GM06990 (cell line): Measurements from ENCODE around the gene GIPC3.

Experiments
- DNase-seq: peaks from one replicate; pipeline ENCODE4 v3.0.0-alpha.2; 2011; ENCODE audit not compliant: insufficient read length; ENCODE audit errors: extremely low read depth
- H3K27me3 ChIP-seq: replicated peaks from 2 replicates; pipeline ENCODE4 v1.6.0; 2011; ENCODE audit warnings: low read length; ENCODE audit not compliant: control insufficient read depth, insufficient read depth
- H3K36me3 ChIP-seq: 2 replicates; pipeline ENCODE4 v1.5.1; 2011; ENCODE audit warnings: low read length; ENCODE audit not compliant: control insufficient read depth, insufficient read depth
- H3K4me3 ChIP-seq: replicated peaks from 2 replicates; pipeline ENCODE4 v1.5.1; 2011; ENCODE audit warnings: low read depth, mild to moderate bottlenecking, control low read depth, low read length
- TF ChIP-seq, protein P1 (sequence below): IDR thresholded peaks from 2 replicates; pipeline ENCODE4 v1.5.1; 2011; ENCODE audit warnings: low read length, control low read depth, mild to moderate bottlenecking, inconsistent platforms; ENCODE audit not compliant: insufficient read depth, poor library complexity, severe bottlenecking

Gene GIPC3

DNA sequence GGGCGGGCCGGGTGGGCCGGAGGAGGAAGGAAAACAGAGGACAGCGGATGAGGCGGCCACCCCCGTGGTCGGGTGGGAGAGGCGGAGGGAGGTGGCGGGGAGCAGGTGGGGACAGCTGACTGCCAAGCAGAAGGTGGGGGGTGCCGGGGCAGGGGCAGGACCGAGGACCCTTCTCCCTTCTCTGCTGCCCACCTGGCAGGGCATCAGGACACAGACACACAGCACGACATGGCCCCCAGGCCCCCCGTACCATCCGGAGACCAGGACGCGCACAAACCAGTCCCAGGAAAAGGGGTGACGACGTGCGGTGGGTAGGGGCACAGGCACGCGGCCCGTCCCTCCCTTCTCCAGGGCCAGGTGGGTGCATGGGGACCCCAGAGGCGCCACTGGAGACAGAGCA, 52.3 kb downstream of the GIPC3 start:
- no peak for DNase-seq
- Histone ChIP-seq H3K4me3 (no peak overlapping the region), H3K36me3 (peaks cover 19% of the 10 kb centered on the region), H3K27me3 (no peaks in the 10 kb centered on the region)
- TF ChIP-seq, protein P1, sequence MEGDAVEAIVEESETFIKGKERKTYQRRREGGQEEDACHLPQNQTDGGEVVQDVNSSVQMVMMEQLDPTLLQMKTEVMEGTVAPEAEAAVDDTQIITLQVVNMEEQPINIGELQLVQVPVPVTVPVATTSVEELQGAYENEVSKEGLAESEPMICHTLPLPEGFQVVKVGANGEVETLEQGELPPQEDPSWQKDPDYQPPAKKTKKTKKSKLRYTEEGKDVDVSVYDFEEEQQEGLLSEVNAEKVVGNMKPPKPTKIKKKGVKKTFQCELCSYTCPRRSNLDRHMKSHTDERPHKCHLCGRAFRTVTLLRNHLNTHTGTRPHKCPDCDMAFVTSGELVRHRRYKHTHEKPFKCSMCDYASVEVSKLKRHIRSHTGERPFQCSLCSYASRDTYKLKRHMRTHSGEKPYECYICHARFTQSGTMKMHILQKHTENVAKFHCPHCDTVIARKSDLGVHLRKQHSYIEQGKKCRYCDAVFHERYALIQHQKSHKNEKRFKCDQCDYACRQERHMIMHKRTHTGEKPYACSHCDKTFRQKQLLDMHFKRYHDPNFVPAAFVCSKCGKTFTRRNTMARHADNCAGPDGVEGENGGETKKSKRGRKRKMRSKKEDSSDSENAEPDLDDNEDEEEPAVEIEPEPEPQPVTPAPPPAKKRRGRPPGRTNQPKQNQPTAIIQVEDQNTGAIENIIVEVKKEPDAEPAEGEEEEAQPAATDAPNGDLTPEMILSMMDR: no peak

DNA sequence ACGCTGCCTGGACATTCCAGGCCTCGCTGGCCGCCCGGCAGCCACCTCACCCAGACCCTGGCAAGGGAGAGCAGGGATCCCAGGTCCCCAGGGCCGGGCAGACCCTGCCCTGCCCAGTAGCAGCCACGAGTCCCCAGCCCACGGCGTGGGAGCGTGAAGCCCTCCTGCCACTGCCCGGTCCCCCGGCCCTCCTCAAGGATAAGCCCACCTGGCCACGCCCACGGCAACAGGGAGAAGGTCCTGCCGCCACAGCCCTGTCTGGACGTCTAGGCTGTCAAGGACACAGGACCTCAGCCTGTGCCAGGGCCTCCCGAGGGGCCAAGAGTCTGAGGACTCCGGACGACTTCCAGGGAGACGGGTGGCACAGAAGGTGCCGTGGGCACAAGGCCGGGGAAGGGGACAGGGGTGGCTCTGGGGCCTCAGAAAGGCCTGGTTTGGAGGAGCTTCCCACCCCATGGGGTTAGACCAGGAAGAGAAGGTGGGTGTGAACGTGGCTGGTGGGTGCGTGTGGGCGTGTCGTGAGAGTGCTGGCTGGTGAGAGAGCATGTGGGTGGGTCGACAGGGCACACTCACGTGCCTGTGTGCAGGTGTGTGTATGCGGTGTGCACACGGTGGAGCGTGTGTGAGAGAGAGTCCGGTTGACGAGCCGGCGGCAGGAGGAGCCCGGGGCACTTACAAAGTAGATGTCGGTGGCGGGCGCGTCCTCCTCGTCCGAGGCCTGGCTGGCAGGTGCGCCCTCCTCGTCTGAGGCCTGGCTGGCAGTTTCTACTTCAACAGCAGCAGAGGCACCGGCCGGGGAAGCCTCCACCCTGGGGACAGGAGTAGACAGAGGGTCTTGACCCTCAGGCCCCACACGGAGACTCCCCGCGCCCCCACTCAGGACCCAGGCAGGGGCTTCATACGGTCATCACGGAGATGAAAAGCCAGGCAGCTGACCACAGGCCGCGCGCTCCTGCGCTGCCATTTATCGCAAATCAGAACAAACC, 53.2 kb downstream of the GIPC3 start:
- TF ChIP-seq, protein P1: no peak
- Histone ChIP-seq H3K4me3 (no peak overlapping the region), H3K36me3 (peaks cover 21% of the 10 kb centered on the region), H3K27me3 (no peaks in the 10 kb centered on the region)
- no peak for DNase-seq

DNA sequence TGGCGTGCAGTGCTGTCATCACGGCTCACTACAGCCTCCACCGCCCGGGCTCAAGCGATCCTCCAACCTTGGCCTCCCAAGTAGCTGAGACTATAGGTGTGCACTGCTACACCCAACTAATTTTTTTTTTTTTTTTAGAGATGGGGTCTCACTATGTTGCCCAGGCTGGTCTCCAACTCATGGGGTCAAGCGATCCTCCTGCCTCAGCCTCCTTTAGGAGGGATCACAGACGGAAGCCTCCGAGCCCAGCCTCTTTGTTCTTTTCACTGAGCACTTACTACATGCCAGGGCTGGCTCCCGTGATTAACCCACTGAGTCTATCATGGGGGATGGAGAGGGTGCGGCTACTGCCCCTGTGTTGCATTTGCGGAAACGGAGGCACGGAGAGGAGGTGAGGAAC, 54.2 kb downstream of the GIPC3 start:
- H3K4me3 ChIP-seq: no peak overlapping the region
- TF ChIP-seq, protein P1: no peak
- H3K27me3 ChIP-seq: no peaks in the 10 kb centered on the region
- DNase-seq: no peak
- H3K36me3 ChIP-seq: peaks cover 21% of the 10 kb centered on the region

DNA sequence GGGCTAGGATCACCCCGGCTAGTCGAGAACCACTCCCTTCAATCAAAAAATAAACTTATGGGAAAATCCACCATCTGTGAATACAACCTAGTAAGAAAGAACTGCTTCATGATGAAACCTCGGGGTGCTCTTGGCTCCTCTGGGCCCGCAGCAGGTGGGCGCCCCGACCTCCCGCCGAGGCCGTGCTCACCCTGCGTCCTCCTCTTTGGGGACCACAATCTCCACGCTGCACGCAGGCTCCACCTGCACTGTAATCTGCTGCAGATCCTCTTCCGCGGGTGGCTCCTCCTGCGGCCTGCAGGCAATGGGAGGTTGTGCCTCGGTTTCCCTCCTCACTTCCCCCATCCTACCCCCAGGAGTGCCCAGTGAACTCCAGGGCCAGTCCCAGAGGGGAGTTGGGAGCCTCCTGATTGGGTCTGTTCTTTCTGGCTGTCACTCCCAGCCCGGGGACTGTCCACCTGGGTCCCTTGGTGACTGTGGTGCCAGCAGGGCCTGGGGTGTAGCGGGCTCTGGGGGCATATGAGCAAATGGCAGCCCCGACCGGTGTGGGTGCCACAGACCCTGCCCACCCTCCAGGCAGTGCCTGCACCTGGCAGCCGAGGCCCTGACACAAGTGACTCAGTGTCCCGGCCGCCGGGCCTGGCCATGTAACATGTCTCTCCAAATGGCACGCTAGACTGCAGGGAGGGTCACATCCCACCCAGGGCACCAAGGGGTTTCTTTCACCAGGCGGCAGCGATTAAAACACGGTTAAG, 56.4 kb downstream of the GIPC3 start:
- no peaks in the 10 kb centered on the region for H3K27me3 ChIP-seq
- no peak for DNase-seq
- peaks cover 28% of the 10 kb centered on the region for H3K36me3 ChIP-seq
- TF ChIP-seq, protein P1: no peak
- H3K4me3 ChIP-seq: no peak overlapping the region

DNA sequence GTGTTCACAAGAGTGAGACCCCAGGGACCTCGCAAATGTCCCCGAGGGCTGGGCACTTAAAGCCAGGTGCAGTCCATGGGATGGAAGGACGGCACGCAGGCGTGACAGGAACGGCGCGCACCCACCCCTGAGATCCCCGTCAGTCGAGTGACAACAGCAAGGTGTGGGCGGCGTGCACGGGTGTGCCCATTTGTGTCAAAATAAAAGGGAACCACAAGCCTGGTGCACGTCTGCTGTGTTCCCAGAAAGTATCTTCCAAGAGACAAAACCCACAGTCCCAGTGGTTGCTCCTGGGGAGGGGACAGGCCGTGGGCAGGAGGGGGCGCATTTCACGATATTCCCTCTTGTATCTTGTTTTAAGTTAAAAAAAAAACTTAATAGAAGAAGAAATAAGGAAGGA, 57.0 kb downstream of the GIPC3 start:
- Histone ChIP-seq H3K27me3 (no peaks in the 10 kb centered on the region), H3K4me3 (no peak overlapping the region), H3K36me3 (peaks cover 24% of the 10 kb centered on the region)
- TF ChIP-seq, protein P1: no peak
- DNase-seq: no peak
